Fibroblast of the conjunctiva (primary cell): Measurements from ENCODE around the gene MTG2.

Experiments used
- DNase-seq: peaks from one replicate; pipeline ENCODE4 v3.0.0-alpha.2; 2010; ENCODE audit warnings: low read depth

MTG2 gene

DNA sequence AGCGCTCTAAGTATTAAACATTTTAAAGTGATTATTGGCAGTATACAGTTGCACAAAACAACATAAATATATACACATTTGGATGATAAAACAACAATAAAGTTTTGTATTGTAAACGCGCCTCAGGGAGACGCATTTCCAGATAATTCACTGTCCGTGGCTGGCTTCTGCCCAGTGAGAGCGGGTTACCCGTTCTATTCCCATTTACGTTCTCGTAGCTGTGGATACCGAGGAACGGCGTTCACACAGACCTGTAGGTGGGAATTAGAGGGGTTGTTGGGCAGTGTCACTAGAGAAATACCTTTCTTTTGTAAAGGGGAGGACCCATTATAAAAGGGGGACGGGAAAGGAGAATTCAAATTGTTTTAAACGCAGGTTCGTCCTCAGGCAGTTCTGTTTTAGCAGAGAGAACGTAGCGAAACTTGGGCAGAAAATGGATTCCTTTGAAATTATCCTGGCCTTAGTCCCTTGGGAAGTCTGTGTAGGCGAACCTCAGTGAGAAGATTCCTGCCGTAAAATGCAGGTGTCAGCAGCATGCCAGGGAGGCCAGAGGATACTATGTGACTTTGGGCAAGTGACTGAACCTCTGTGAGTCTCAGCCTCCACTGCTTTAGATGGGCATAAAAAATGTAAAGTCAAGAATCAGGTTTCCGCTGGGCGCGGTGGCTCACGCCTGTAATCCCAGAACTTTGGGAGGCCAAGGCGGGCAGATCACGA, 756 bp downstream of the MTG2 start:
- DNase-seq, result no peak

DNA sequence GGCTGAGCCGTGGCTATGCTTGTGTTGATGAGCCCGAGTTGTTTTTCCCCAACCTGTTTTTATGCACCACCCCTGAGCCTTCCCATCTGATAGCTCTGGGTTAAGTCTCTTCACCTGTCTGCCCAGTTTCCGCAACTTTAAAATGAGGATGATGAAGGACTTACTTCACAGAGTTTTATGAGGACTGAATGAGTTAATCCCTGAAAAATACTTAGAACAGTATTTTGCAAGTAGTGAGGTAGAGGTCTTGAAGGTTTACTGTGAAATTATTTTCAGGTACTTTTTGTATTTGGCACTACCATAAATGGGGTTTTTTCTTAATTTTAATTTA, 3.2 kb downstream of the MTG2 start:
- DNase-seq, result no peak

DNA sequence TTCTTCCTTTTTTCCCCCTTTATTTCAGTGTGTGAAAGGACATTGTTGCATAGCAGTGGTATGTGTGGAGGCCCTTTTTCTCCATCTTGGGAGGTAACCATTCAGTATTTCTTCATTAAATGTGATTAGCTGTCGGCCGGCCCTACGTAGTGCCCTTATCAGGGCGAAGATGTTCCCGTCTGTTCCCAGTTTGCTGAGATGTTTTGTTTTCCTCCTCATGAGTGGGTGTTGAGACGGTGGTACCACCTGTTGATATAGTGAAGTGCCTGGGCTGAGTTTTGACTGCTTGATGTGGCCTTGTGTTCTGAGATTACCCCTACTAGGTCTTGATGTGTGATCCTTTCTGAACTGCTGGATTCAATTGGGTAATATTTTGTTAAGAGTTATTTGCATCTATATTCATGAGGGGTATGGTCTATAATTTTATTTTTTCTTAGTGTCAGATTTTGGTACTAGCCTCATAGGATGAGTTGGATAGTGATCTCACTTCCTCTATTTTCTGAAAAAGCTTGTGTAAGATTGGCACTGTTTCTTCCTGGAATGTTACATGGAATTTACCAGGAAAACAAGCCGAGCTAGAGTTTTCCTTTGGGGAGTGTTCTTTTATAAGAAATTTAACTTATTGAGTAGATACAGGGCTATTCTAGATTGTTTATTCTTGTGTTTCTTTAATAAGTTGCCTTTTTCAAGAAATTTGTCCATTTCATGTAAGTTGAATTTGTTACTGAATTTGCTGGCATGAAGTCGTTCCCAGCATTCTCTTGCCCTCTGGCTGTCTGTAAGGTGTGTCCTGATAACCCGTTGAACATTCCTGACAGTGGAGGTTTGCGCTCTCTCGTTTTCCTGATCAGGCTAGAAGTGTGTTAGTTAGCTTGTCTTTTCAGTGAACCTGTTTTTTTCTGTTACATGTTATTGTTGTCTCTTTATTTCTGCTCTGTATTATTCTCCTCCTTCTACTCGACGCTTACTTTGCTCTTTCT, 4.3 kb downstream of the MTG2 start:
- no peak for DNase-seq

DNA sequence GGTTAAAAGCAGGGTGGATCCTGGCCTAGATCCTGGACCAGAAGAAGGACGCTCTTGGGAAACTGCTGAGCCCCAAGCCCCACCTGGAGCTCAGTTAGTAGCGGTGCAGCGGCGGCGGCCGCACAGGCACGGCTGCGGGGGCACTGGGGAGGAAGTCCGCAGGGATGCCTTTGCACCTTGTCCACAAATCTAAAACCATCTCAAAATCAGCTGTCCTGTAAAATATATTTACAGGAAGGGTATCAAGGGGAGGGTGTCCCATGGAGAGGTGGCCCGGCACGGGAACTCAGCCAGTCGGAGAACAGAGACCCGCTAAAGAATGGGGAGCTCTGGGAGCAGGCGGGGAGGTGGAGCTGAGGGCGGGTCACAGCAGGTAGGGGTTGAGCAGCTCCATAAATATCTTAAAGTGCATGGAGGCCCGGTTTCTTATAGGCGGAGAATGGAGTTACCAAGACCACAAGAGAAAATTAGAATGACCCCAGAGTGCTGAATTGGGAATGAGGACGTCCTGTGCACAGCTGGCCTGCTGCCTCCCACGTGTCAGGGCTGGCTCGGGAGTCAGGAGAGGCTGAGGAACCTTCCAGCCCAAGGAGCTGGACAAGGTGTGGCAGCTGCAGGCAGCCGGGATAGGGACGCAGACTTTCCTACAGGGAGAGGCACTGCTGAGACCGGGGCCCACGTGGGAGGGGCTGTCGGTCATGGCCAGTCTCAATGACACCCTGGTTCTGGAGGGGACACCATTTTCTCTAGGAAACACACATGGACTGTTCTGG, 8.0 kb downstream of the MTG2 start:
- no peak for DNase-seq

DNA sequence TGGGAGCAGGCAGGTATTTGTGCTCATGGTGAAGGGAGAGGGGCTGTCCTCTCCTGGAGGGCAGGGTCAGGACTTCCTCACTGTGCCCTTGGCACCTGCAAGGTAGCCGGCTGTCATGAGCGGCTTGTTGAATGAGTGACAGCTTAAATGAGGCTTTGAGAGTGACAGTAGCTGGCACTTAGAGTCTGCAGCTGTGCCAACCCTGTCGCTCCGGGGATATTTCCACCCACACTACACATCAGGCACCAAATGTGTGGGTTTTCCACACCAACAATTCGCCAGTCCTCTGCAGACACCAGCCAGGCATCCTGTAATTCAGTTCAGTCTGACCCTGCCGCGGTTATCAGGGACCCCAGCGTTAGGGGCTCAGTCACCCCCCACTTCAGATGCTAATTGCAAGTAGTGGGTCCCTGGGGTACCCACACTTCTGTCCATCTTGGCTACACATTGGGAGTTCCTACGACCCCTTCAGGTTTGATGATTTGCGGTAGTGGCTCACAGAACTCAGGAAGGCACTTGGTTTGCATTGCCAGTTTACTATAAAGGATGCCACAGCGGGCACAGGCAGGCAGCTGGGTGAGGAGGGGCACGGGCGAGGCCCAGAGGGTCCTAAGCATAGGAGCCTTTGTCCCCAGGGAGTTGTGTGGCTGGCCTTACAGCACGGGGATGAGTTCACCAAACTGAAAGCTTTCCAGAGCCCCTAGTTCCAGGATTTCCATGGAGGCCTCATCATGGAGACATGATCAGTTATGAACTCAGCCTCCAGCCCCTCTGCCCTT, 9.1 kb downstream of the MTG2 start:
- no peak for DNase-seq

- DNase-seq, result no peak
Observed at GRCh38 chr20:62192635-62193034, 9.8 kb downstream of the MTG2 start.

DNA sequence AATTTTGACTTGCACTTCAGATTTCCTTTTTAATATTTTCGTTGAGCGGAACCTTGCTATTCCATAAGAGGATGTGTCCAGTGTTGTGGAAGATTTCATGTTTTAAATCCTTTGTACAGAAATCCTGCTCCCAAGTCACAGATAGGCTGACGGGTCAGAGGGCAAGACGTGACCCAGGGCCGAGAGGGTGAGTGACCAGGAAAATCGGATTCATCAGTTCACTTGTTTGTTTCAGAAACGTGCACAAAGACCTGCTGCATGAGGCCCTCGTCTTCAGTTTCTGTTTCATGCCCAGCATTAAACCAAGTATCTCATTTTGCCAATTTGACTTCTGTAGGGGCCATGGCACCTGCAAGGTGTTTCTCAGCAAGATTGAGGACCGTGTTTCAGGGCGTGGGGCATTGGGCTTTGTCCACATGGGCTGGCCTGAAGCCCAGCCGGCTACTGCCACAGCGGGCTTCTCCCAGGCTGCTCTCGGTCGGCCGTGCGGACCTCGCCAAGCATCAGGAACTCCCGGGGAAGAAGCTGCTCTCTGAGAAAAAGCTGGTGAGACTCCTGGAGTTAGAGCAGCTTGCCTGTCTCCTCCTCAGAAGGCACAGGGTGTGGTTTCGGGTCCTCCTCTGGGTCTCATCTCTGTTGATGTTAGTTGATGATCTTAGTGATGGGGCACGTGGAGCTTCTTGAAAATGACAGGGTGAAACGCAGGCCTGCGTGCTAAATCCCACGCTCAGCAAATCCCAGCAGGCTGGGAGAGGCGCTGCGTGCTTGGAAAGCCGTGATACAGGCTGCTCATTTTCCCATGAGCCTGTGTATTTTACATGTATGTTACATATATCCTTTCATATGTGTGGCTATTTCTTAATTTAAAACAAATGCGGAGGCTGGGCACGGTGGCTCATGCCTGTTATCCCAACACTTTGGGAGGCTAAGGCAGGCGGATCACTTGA, 10.5 kb downstream of the MTG2 start:
- no peak for DNase-seq

GRCh38 chr20:62195075-62195405, 12.2 kb downstream of the MTG2 start:
- DNase-seq, result no peak

DNA sequence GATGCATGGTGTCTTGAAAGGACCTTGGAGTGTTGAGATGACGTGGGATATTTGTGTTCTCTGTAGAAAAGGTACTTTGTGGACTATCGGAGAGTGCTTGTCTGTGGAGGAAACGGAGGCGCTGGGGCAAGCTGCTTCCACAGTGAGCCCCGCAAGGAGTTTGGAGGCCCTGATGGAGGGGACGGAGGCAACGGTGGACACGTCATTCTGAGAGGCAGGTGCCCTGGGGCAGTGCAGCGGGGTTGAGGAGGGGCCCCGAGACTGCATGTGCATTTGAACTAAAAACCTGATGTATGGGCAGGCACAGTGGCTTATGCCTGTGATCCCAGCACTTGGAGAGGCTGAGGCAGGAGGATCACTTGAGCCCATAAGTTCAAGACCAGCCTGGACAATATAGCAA, 12.9 kb downstream of the MTG2 start:
- DNase-seq, result no peak

- no peak for DNase-seq
Observed at GRCh38 chr20:62196286-62196685, 13.5 kb downstream of the MTG2 start.

DNA sequence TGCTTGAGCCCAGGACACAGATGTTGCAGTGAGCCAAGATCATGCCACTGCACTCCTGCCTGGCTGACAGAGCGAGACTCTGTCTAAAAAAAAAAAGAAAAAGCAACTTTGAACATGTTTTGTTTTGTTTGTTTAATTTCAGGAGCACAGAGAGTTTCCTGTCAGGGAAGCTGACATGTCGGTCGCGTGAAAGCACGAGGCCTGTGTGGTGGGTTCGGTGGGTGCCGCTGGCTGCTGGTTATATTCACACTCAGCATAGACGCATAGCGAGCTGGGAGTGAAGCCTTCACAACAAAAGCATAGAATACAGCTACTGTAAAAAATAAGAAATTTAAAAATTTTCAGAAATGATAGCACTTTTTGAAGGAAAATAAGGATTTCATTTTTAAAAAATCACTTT, 14.5 kb downstream of the MTG2 start:
- no peak for DNase-seq

DNA sequence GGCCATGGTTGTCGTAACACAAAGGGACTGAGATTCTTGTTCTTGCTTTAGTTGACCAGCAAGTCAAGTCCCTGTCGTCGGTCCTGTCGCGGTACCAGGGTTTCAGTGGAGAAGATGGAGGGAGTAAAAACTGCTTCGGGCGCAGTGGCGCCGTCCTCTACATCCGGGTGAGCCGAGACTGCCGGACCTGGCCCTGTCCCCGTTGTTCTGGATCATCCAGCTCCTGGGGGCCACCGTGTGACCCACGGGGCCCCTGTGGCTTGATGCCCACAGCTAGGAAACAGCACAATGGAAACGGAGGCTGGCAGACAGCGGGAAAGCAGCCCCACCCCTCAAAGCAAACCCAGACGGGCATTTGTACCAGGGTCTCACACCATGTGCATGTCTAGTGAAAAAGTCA, 15.0 kb downstream of the MTG2 start:
- no peak for DNase-seq

DNA sequence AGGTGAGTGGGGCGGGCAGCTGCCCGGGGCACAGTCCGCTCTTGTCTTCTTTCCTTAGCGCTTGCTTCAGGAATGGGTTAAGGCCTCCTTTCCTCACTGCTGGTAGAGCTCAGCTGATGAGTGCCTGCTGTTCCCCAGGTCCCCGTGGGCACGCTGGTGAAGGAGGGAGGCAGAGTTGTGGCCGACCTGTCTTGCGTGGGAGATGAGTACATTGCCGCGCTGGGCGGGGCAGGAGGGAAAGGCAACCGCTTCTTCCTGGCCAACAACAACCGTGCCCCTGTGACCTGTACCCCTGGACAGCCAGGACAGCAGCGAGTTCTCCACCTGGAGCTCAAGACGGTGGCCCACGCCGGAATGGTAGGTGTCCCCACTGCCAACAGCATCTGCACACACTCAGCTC, 15.7 kb downstream of the MTG2 start:
- DNase-seq, result no peak

- DNase-seq, result no peak
Observed at GRCh38 chr20:62198931-62199330, 16.1 kb downstream of the MTG2 start.

GRCh38 chr20:62200491-62201172, 17.8 kb downstream of the MTG2 start:
- DNase-seq, result no peak

DNA sequence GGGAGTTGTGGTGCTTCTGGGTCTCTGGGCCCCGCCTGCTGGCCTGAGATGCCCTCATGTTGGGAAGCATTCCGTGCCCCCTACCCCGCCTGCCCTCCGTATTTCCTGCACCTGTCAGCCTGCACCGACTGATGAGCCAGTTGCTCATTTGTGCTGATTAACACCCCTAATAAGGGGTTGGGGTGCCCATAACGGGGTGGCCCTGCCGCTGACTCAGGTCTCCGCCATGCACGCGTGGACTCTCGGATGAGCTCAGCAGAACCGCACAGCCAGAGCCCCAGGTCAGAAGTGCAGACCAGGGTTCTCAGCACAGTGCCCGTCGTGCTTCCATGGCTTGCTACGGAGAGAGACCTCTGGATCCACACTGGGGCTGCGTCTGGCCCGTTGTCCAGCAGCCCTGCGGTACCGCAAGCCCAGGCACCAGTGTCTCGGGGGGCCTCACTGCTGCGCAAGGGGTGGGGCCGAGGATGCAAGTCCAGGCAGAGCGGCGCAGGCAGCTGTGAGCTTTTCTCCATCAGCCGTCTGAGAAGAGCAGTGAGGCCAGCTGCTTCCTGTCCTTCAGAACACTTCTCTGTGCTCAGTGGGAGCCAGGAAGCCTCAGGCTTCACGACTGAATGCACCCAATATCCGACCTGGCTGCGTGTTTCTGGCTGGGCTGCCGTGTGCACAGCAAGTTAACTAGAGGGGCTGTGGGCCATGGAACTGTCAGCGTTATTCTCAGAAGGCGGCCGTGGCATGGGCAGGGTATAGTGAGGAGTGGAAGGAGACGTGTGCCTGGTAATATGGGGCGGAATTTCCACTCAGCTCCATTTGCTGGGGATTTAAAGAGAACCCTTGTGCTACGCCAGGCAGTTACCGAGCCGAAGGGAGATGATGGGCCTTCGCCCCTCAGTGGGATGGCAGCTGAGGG, 18.6 kb downstream of the MTG2 start:
- no peak for DNase-seq

DNA sequence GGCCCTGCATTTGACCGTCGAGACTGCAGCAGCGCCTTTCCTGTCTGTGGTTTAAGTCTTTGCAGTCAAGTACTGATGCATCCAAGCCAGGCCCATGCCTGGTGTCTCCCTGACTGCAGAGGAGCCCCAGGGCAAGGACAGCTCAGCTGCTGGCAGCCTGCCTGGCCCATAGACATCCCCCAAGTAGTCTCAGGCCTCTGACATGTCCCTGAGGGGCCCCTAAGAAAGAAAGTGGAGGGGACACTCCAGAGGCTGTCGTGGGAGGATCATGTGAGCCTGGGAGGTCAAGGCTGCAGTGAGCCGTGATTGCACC, 19.2 kb downstream of the MTG2 start:
- no peak for DNase-seq

GRCh38 chr20:62202676-62203377, 20.0 kb downstream of the MTG2 start:
- no peak for DNase-seq
